Measurements from ENCODE around the gene SLX9.

GRCh38 chr21:44926331-44927101, 13.3 kb upstream of the SLX9 start:
- TF ChIP-seq ARNT (IDR thresholded peaks at IDR 0.05) (no peak), FOXA1 (IDR thresholded peaks at IDR 0.05) (no peak), ZNF384 (IDR thresholded peaks at IDR 0.05) (no peak), ELF4 (IDR thresholded peaks at IDR 0.05) (no peak), FOXK2 (IDR thresholded peaks at IDR 0.05) (no peak), BHLHE40 (IDR thresholded peaks at IDR 0.05; ENCODE audit: borderline replicate concordance) (no peak), SP1 (IDR thresholded peaks at IDR 0.05) (no peak), PKNOX1 (IDR thresholded peaks at IDR 0.05) (no peak), L3MBTL2 (conservative IDR thresholded peaks at IDR 0.05) (no peak)
